Keratinocyte (primary cell): ENCODE results near the gene FBXO42.

Experiments
- CTCF ChIP-seq, 3 experiments: IDR thresholded peaks in 1 of 3; conservative IDR thresholded peaks in 1 of 3; optimal IDR thresholded peaks in 1 of 3; 2 replicates in 2 of 3; 3 replicates in 1 of 3; pipeline versions ENCODE3 to v1.5.1; 2011; ENCODE audit warnings: low read length in 3 of 3, mild to moderate bottlenecking in 3 of 3, moderate library complexity in 2 of 3, control low read depth in 1 of 3, inconsistent platforms in 1 of 3; ENCODE audit not compliant: insufficient read depth in 2 of 3; ENCODE audit errors: extremely low read depth in 1 of 3
- EZH2 ChIP-seq: IDR thresholded peaks from one replicate; pipeline ENCODE4 v1.6.1; 2012; ENCODE audit warnings: inconsistent platforms, mild to moderate bottlenecking, low read length, moderate library complexity

- TF ChIP-seq CTCF (optimal IDR thresholded peaks at IDR 0.05 in 1 of 3, IDR thresholded peaks at IDR 0.05 in 1 of 3, conservative IDR thresholded peaks at IDR 0.05 in 1 of 3; ENCODE audit: extremely low read depth in 1 of 3, insufficient read depth in 2 of 3, low read length in 3 of 3) = no peak
- TF ChIP-seq EZH2 = no peak
These were observed 70.5 kb downstream of the FBXO42 start for GRCh38 chr1:16281765-16282164.
